ENCODE results near the gene MED12L.

Gene MED12L

DNA sequence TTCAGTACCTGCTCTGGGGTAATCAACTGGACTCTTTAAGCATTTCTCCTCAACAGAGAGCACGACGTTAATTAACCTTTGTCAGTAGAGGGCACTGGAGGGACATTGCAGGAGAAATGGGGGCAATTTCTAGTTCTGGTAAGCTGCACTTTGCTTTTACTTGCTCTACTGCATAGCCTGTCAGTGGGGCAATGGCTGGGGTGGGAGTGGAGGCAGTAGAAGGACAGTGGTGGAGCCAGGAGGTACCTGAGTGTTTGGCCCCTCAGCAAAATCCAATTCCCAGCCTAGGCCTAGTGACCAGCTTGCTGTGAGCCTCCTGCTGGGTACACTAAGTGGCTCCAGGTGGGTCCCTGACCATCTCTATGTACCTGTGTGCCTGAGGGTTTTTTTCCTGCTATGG lies 18.3 kb upstream of the MED12L start:
- TF ChIP-seq REST (IDR thresholded peaks at IDR 0.05; ENCODE audit: insufficient read depth in 1 of 2, low read depth in 2 of 2, low read length in 2 of 2), result no peak
- no peak for TF ChIP-seq SIN3A (IDR thresholded peaks at IDR 0.05; ENCODE audit: borderline replicate concordance, insufficient read depth, low read length)

- no peak for TF ChIP-seq TAF1 (IDR thresholded peaks at IDR 0.05; ENCODE audit: borderline replicate concordance, insufficient read depth, low read length)
- TF ChIP-seq POLR2AphosphoS5 (IDR thresholded peaks at IDR 0.05; ENCODE audit: low read depth, low read length), result no peak
- no peak for TF ChIP-seq FOXP2 (optimal IDR thresholded peaks at IDR 0.05; ENCODE audit: borderline replicate concordance, extremely low read depth, extremely low read length, insufficient read depth)
- TF ChIP-seq SIN3A (IDR thresholded peaks at IDR 0.05; ENCODE audit: borderline replicate concordance, insufficient read depth, low read length), result no peak
- no peak for TF ChIP-seq REST (IDR thresholded peaks at IDR 0.05; ENCODE audit: insufficient read depth in 1 of 2, low read depth in 2 of 2, low read length in 2 of 2)
Measured at GRCh38 chr3:151074256-151074655, 11.2 kb upstream of the MED12L start.

DNA sequence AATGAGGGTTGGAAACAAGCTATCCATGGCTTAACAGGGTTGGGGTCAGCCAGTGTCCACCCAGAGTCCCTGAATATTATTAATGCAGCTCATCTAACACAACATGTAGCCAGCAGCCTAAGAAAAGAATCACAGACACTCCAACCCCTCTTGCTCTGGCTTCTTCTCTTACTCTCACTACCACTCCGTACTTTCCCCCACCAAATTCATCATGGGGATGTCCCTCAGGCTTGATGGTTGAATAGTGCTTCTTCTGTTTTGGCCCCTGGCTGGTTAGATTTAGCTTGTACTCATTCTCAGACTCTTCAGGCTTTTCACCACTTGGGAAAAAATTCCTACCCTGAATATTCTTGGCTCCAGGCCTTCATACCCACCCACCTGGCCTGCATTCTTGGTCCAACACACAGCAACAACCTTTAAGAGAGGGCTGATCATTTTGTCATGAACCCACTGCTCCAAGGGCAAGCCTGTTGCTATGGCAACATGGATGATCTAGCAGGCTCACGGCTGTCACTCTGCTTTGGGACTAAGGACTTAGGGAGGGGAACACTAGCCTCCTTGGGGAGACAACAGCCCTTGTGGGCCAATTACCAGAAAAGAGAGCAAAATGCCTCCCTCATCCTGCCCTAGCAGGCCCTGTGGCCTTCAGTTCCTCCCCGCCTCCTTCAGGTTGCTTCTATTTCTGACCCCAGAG lies 9.4 kb upstream of the MED12L start:
- TF ChIP-seq REST (IDR thresholded peaks at IDR 0.05; ENCODE audit: insufficient read depth in 1 of 2, low read depth in 2 of 2, low read length in 2 of 2), result no peak
- TF ChIP-seq SIN3A (IDR thresholded peaks at IDR 0.05; ENCODE audit: borderline replicate concordance, insufficient read depth, low read length), result no peak
- no peak for TF ChIP-seq TAF1 (IDR thresholded peaks at IDR 0.05; ENCODE audit: borderline replicate concordance, insufficient read depth, low read length)
- no peak for TF ChIP-seq FOXP2 (optimal IDR thresholded peaks at IDR 0.05; ENCODE audit: borderline replicate concordance, extremely low read depth, extremely low read length, insufficient read depth)
- no peak for TF ChIP-seq POLR2AphosphoS5 (IDR thresholded peaks at IDR 0.05; ENCODE audit: low read depth, low read length)

DNA sequence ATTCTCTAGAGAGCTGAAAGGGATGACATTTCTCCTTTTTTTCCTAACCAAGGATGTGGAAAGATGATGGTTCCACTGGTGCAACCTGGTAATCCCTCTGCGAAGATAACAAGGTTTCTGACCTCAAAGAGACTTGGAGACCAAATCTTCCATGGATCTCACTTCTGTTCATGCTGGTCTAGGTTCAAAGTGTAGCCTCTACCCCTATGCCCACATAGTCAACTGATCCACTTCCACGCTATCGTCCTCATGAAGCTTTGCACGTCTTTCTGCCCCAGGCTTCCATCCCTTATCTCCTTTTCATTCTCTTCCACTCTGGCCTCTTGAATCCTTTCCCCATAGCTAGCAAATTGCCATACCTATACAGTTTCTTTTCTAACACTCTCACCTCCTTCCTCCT lies 8.8 kb upstream of the MED12L start:
- TF ChIP-seq POLR2AphosphoS5 (IDR thresholded peaks at IDR 0.05; ENCODE audit: low read depth, low read length), result no peak
- no peak for TF ChIP-seq TAF1 (IDR thresholded peaks at IDR 0.05; ENCODE audit: borderline replicate concordance, insufficient read depth, low read length)
- TF ChIP-seq FOXP2 (optimal IDR thresholded peaks at IDR 0.05; ENCODE audit: borderline replicate concordance, extremely low read depth, extremely low read length, insufficient read depth), result no peak
- no peak for TF ChIP-seq REST (IDR thresholded peaks at IDR 0.05; ENCODE audit: insufficient read depth in 1 of 2, low read depth in 2 of 2, low read length in 2 of 2)
- TF ChIP-seq SIN3A (IDR thresholded peaks at IDR 0.05; ENCODE audit: borderline replicate concordance, insufficient read depth, low read length), result no peak
